ENCODE measurements around the gene NTM. TPM values are rescaled to one million over a fixed set of nuclear protein-coding genes. Genes with fewer than 3 reads are reported as not detected.

The NTM gene
- polyA plus RNA-seq, 1 donor from 2014 or later = 39.4 TPM

DNA sequence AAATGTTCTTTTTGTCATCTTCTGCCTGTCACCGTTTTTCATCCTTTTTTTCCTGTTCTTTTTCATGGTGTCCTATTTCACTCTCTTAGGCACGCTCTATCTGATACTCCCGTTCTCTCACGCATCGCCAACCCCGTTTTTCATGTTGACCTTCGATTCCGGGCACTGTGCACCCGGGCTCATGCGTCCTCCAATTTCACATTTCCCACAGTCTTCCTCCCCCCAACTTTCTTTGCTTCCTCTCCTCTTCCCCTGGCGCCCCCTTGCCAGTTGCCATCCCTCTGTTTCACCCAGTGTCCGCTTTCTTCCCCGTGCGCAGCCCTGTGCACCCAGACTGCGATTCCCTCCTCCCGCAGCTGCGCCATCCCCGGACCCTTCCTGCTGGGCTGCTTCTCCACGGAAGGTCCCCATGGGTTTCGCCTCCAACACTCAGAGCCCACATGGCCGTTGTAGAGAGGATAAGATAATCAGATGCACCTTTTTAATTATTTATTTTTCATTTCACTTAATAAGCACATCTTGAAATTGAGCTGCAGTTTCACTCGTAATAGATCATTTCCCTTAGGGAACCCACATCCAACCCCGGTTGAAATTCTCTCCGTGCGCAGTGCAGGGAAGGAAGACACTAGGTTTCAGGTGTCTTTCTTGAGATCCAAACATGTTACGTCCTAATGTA lies 791.1 kb downstream of the NTM start:
- H3K4me2 ChIP-seq (ENCODE audit: low read length) = no peak overlapping the region
- no peaks in the 10 kb centered on the region for H3K79me2 ChIP-seq (replicated peaks; ENCODE audit: insufficient read depth, low read length)
- no peak overlapping the region for H2AFZ ChIP-seq (ENCODE audit: low read depth, low read length)
- no peak overlapping the region for H3K9ac ChIP-seq (ENCODE audit: low read length)
- TF ChIP-seq MXI1 (conservative IDR thresholded peaks at IDR 0.05; ENCODE audit: poor library complexity, severe bottlenecking) (no peak), EP300 (conservative IDR thresholded peaks at IDR 0.05; ENCODE audit: poor library complexity, severe bottlenecking) (no peak), SMC3 (conservative IDR thresholded peaks at IDR 0.05; ENCODE audit: poor library complexity) (no peak), RAD21 (conservative IDR thresholded peaks at IDR 0.05) (no peak), TAF1 (IDR thresholded peaks at IDR 0.05; ENCODE audit: low read depth) (no peak), POLR2AphosphoS5 (IDR thresholded peaks at IDR 0.05) (no peak), EZH2 (IDR thresholded peaks at IDR 0.05; ENCODE audit: borderline replicate concordance, insufficient read depth, low read length, poor library complexity, severe bottlenecking) (no peak)
- TF ChIP-seq, protein P1, sequence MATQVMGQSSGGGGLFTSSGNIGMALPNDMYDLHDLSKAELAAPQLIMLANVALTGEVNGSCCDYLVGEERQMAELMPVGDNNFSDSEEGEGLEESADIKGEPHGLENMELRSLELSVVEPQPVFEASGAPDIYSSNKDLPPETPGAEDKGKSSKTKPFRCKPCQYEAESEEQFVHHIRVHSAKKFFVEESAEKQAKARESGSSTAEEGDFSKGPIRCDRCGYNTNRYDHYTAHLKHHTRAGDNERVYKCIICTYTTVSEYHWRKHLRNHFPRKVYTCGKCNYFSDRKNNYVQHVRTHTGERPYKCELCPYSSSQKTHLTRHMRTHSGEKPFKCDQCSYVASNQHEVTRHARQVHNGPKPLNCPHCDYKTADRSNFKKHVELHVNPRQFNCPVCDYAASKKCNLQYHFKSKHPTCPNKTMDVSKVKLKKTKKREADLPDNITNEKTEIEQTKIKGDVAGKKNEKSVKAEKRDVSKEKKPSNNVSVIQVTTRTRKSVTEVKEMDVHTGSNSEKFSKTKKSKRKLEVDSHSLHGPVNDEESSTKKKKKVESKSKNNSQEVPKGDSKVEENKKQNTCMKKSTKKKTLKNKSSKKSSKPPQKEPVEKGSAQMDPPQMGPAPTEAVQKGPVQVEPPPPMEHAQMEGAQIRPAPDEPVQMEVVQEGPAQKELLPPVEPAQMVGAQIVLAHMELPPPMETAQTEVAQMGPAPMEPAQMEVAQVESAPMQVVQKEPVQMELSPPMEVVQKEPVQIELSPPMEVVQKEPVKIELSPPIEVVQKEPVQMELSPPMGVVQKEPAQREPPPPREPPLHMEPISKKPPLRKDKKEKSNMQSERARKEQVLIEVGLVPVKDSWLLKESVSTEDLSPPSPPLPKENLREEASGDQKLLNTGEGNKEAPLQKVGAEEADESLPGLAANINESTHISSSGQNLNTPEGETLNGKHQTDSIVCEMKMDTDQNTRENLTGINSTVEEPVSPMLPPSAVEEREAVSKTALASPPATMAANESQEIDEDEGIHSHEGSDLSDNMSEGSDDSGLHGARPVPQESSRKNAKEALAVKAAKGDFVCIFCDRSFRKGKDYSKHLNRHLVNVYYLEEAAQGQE (IDR thresholded peaks at IDR 0.05; ENCODE audit: borderline replicate concordance) = no peak
- TF ChIP-seq, protein P2, sequence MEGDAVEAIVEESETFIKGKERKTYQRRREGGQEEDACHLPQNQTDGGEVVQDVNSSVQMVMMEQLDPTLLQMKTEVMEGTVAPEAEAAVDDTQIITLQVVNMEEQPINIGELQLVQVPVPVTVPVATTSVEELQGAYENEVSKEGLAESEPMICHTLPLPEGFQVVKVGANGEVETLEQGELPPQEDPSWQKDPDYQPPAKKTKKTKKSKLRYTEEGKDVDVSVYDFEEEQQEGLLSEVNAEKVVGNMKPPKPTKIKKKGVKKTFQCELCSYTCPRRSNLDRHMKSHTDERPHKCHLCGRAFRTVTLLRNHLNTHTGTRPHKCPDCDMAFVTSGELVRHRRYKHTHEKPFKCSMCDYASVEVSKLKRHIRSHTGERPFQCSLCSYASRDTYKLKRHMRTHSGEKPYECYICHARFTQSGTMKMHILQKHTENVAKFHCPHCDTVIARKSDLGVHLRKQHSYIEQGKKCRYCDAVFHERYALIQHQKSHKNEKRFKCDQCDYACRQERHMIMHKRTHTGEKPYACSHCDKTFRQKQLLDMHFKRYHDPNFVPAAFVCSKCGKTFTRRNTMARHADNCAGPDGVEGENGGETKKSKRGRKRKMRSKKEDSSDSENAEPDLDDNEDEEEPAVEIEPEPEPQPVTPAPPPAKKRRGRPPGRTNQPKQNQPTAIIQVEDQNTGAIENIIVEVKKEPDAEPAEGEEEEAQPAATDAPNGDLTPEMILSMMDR (IDR thresholded peaks at IDR 0.05; ENCODE audit: poor library complexity, severe bottlenecking) = no peak
- no peaks in the 10 kb centered on the region for H4K20me1 ChIP-seq (ENCODE audit: insufficient read depth)
- no peaks in the 10 kb centered on the region for H3K36me3 ChIP-seq (ENCODE audit: insufficient read depth, low read length)
- no peaks in the 10 kb centered on the region for H3K27me3 ChIP-seq (ENCODE audit: insufficient read depth, low read depth, low read length)
- H3K4me3 ChIP-seq (ENCODE audit: low read length) = no peak overlapping the region
- no peaks in the 10 kb centered on the region for H3K9me3 ChIP-seq (ENCODE audit: low read length)
- H3F3A ChIP-seq (ENCODE audit: insufficient read depth, low read length, poor library complexity, severe bottlenecking) = no peaks in the 10 kb centered on the region
- no peaks in the 10 kb centered on the region for H3K9me2 ChIP-seq (ENCODE audit: insufficient read depth, low read length)
- H3K27ac ChIP-seq (ENCODE audit: low read length) = no peak overlapping the region

DNA sequence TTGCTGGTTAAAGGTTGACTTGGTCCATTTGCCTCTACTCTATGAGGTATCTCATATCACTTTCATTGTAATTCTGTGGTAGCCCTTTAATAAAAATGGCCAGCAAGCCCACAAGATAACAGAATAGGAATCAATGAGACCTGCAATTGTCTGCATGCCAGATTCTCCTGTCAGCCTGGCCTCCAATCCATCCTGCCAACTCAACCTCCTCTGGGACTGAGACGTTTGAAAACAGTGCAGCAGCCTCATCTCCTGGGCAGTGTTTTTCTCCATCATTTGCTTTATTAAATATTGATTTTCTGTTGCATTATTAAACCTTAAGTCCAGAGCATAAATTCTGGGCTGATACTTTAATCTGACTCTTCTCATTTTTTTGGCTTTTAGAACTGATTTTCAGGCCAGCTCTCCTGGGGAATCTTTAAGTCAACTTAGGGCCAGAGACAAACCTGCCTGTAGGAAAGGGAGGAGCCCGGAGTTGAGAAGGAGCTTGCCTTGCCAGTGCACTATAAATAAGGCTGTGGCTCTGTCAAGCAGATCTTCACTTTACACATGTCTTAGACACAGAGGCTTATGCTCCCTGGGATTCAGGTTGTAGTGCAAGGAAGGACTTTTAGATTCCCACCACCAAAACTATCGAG lies 798.0 kb downstream of the NTM start:
- no peak for TF ChIP-seq EP300 (conservative IDR thresholded peaks at IDR 0.05; ENCODE audit: poor library complexity, severe bottlenecking)
- no peak for TF ChIP-seq MXI1 (conservative IDR thresholded peaks at IDR 0.05; ENCODE audit: poor library complexity, severe bottlenecking)
- no peak for TF ChIP-seq RAD21 (conservative IDR thresholded peaks at IDR 0.05)
- TF ChIP-seq, protein P1 (IDR thresholded peaks at IDR 0.05; ENCODE audit: borderline replicate concordance) = no peak
- H3K9me3 ChIP-seq (ENCODE audit: low read length) = no peaks in the 10 kb centered on the region
- H3F3A ChIP-seq (ENCODE audit: insufficient read depth, low read length, poor library complexity, severe bottlenecking) = no peaks in the 10 kb centered on the region
- no peak overlapping the region for H3K4me2 ChIP-seq (ENCODE audit: low read length)
- H3K79me2 ChIP-seq (replicated peaks; ENCODE audit: insufficient read depth, low read length) = no peaks in the 10 kb centered on the region
- H3K9ac ChIP-seq (ENCODE audit: low read length) = no peak overlapping the region
- H3K4me3 ChIP-seq (ENCODE audit: low read length) = no peak overlapping the region
- H3K36me3 ChIP-seq (ENCODE audit: insufficient read depth, low read length) = no peaks in the 10 kb centered on the region
- H3K9me2 ChIP-seq (ENCODE audit: insufficient read depth, low read length) = no peaks in the 10 kb centered on the region
- no peak overlapping the region for H2AFZ ChIP-seq (ENCODE audit: low read depth, low read length)
- H3K27me3 ChIP-seq (ENCODE audit: insufficient read depth, low read depth, low read length) = no peaks in the 10 kb centered on the region
- no peak overlapping the region for H3K27ac ChIP-seq (ENCODE audit: low read length)
- no peaks in the 10 kb centered on the region for H4K20me1 ChIP-seq (ENCODE audit: insufficient read depth)

All from neural cell (in vitro differentiated cells).